Mesenteric fat pad (tissue), 1 donor: ENCODE results near the gene THSD7A. TPM values are rescaled to one million over a fixed set of nuclear protein-coding genes. Genes with fewer than 3 reads are reported as not detected.

Source experiments
- DNase-seq: peaks from one replicate; pipeline ENCODE4 v3.0.0-alpha.2; 2020; ENCODE audit warnings: low spot score
- total RNA-seq: library from RNA; stranded (reverse); fragmentation: NEBNext Ultra II Directional; extraction: Animal tissue kit (Norgen Biotek cat#: 25700); gene quantifications from one replicate; pipeline ENCODE4 v1.2.1, GENCODE V29; 2021
- donor health status: DM: yes; HTN: yes; CAD: no.

The THSD7A gene
- total RNA-seq, 1 donor from 2014 or later: 6.0 TPM

- DNase-seq: no peak
Observed at GRCh38 chr7:11706666-11707605, 125.1 kb downstream of the THSD7A start.

GRCh38 chr7:11703829-11704228 lies 128.2 kb downstream of the THSD7A start:
- no peak for DNase-seq

DNA sequence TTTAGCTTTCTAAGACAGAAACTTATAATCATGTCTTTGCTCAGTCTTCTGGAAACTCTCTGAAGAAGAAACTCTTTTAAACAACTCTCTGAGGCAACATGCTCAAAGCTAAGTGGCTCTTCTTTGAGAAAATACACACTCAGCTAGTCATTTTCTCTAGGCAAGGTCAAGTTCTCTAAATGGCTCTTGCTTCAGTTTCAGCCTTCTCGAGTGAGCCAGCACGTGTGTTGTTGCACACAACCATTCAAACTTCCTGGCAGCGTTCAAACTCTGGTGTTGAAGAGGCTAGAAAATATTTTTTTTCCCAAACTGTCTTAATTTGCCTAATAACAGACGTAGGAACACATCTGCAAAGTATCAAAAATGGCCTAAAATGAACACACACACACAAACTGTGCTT lies 129.1 kb downstream of the THSD7A start:
- DNase-seq: no peak

DNA sequence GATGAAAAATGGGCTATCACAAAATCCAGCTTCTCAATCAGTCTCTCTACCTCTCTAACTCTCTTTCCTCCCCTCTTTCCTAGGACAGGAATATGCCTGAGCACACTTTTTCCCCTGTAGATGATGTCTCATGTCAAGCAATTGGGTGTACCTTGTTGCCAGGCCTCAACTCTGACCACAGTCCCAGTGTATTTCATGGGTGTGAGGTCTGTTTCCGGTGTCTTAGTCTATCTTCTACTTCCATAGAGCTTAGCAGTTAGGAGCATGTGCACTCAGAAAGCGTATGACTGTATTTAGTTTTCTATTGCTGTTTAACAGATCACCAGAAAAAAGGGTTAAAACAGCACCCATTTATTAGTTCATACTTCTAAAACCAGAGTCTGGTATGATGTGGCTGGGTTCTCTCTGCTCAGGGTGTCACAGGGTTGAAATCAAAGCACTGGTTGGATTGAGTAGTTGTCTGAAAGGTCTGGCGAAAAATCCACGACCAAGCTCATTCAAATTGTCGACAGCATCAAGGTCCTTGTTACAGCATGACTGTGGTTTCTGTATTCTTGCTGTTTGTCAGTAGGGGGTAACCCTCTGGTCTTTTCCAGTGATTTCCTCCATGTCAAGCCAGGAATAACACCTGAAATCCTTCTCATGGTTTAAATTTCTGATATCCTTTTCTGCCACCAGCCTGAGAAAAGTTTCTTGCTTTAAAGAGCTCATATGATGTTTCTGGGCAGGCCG lies 130.0 kb downstream of the THSD7A start:
- no peak for DNase-seq

GRCh38 chr7:11699666-11700065 lies 132.3 kb downstream of the THSD7A start:
- no peak for DNase-seq

- no peak for DNase-seq
Observed at GRCh38 chr7:11698384-11698871, 133.6 kb downstream of the THSD7A start.

DNA sequence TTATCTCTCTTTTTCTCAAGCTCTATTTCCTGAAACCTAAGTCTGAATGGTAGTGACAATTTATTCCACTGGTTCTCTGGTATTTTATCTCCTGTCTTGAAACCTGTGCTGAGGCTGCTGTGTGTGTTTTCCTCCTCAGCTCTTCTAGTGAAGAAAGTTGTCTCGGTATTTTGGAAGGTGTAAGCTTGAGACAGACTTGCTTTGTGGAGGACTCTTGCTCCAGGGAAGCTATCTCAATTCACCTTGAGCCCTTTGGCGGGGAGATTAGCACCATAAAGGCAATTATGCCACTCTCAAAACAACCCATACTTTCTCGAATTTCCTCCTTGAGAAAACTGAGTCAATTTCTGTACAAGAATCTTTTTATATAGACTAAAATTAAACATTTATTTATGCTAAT lies 141.6 kb downstream of the THSD7A start:
- no peak for DNase-seq

GRCh38 chr7:11689096-11689495 lies 142.9 kb downstream of the THSD7A start:
- DNase-seq: no peak

DNA sequence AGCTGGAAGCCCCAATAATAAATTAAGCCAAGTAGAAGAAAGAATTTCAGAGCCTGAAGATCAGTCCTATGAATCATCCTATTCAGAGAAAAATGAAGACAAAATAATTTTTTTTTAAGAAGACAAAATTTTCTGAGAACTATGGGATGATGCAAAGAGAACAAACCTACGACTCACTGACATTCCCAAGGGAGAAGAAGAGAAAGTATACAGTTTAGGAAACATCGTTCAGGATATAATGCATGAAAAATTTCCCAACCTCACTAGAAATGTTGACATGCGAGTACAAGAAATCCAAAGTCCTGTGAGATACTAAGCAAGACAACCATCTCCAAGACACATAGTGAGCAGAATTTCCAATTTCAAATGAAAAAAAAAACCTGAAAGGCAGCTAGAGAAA lies 150.5 kb downstream of the THSD7A start:
- DNase-seq: no peak

- no peak for DNase-seq
Observed at GRCh38 chr7:11675163-11675562, 156.8 kb downstream of the THSD7A start.

- DNase-seq: no peak
Observed at GRCh38 chr7:11668727-11669126, 163.3 kb downstream of the THSD7A start.

- DNase-seq: no peak
Observed at GRCh38 chr7:11667810-11668185, 164.2 kb downstream of the THSD7A start.

- DNase-seq: no peak
Observed at GRCh38 chr7:11667071-11667809, 164.8 kb downstream of the THSD7A start.

DNA sequence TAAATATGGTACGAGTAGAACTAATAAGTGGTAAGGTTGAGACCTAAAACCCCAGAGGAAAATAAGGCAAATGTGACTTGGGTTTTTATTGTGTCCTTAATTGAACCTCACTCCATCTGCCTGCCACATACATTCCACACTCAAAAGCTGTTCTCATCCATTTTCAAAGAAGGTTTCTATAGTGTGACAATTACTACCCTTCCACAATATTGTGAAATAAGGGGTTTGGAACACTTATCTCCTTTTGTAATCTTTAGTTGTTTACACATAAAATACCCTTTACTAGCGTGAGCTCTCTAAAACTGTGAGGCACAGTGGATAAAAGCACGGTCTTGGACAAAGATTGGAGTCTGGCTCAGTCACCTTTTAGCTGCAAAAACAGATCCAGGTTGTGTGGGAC lies 166.6 kb downstream of the THSD7A start:
- no peak for DNase-seq

DNA sequence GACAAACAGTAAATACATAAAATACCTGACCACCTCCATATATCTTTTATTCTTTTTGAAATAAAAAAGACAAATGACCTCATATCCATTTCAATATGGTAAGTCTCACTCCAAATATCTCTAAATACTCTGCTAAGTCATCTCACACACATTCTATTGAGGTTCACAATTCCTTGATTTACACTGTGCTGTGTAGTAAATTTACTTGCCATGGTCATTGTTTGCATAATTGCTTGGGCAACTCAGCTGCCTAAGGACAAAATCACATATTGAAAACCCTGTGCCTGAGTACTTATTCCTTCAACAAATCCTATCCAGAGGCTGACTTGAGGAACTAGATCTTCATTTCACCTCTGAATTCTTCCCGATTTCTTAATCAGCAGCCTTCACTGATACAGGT lies 176.4 kb downstream of the THSD7A start:
- DNase-seq: no peak

DNA sequence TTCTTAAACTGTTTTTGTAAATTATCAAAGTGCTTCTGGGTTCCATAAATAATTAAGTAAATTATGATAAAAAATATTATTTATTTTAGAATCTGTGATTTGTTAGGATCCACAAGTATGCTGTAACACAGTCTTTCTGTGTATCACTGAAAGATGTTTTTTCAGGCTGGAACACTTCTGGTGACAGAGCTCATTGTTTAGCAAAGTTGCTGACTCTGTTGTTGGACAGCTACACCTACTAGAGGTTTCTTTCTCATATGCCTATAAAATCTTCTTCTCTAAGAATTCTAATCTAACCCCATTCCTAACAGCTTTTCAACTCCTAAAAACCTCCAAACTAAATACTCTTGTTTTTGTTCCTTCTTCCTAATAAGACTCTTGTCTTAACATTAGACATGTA lies 176.8 kb downstream of the THSD7A start:
- DNase-seq: no peak

- DNase-seq: no peak
Observed at GRCh38 chr7:11650500-11650899, 181.5 kb downstream of the THSD7A start.

- DNase-seq: no peak
Observed at GRCh38 chr7:11650030-11650429, 182.0 kb downstream of the THSD7A start.

GRCh38 chr7:11648980-11649379 lies 183.0 kb downstream of the THSD7A start:
- no peak for DNase-seq

DNA sequence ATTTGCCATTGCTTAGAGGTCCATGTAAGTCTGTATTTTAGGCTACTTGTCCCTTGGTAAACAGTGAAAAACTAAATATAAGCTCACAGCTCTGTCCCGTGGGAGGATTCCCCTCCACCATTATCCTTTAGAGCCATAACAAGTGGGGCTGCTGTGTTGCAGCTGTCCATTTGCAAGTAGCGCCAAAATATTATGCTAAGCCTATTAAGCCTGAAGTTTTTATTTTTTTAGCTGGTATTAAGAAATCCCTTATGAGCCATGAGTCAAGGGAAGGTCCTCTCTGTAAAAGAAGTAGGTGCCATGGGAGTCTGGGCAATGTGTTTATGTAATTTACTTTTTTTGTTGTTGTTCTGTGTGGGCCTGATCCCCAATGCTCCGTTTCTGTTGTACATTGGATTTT lies 183.9 kb downstream of the THSD7A start:
- no peak for DNase-seq

DNA sequence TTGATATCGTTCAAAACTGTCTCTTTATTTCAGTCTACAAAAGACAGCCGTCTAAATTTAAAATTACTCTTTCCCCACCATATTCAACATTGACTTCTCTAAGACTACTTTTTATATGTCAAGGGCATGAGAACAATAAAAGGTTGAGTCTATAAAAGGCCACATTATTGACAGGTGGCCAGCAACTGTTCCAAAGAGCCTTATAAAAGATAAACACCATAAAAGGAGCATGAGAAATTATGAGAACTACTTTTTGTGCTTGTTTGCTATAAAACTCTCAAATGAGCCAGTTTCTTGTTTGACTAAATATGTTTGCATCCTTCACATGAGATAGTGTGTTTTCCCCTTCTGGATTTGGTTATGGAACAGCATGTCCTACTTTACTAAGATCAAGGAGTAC lies 189.2 kb downstream of the THSD7A start:
- DNase-seq: no peak

- no peak for DNase-seq
Observed at GRCh38 chr7:11642276-11642675, 189.7 kb downstream of the THSD7A start.
